CD4-positive, alpha-beta T cell treated with Interleukin-4 for 4 hours (primary cell): ENCODE results near the gene PNMA1.
"Not testable (repeated sequence)": the region's sequence is repeated elsewhere in the genome, so short reads cannot be mapped to it uniquely, and the experiment has no call there.

Experiments
- DNase-seq: peaks from one replicate; pipeline ENCODE4 v3.0.0-alpha.2; 2020

PNMA1 gene

DNA sequence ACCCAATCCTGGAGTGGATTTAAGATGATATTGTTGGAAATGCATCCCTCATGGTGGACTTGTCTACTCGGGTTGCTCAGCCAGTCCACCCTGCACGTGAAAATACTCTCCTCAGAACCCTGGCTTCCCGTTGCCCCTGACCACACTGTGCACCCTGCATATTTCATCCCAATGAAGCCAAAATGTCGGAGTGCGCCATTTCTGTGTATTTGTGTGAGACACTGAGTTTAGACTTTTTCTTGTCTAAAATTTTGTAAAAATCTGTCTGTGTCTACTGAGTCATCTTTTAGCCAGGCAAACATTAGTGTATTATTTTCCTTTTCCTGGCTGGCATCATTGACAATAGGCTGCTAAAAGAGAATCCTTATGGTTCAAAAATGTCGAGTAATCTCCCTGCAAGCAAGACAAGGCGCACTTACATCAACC lies 485 bp upstream of the PNMA1 start:
- no peak for DNase-seq

GRCh38 chr14:73713206-73713802 lies 880 bp downstream of the PNMA1 start:
- no peak for DNase-seq

DNA sequence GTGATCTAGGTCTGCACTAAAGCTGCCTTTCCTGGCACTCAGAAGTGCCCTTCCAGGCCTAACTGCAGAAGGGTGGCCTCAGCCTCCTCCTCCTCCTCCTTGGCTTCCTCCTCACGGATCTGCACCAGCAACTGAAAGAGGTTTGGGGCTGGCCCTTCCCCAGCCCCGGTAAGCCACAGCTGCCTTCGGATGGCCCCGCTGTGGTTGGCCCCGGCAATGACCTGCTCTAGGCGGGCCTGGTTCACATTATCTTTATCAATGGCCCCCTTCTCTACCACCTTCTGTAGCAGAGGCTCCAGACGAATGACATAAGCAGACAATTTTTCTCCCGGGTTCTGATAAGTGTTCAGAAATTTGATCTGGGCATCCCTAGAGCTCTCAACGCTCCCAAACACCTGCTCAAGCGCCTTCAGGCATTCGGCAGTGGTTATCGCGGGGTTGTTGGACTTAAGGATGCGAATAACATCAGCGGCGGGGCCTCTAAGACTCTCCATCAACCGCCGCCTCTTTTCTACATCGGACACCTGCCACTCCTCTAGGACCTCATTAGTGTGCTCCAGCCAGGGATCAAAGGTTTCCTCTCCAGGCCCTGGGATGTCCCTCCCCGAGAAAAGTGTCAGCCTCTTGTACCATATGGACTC lies 1.5 kb downstream of the PNMA1 start:
- peak; percentile 7 for DNase-seq

DNA sequence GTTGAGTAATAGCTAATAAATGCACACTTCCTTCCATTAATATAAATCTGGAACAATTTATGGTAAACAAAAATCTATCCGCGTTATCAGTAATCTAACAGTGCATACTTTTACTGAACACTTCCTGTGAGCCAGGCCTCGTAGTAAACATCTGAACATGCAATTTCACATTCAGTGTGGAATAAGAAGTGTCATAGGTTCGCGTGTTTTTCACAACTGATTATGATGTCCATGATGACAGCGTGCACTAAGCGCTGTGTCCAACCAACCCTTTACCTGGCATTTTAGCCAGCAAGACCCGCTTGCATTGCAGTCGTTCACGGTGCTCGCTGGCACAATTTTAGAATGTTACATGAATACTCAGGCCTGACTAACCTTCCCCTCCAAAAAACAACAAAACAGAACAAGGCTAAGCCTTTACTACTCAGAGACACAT lies 2.1 kb downstream of the PNMA1 start:
- peak; percentile 33 for DNase-seq

- DNase-seq, result no peak
Observed at GRCh38 chr14:73710737-73711136, 3.4 kb downstream of the PNMA1 start.

- no peak for DNase-seq
Observed at GRCh38 chr14:73709904-73710469, 4.2 kb downstream of the PNMA1 start.

- not testable (repeated sequence) for DNase-seq
Observed at GRCh38 chr14:73708076-73708475, 6.1 kb downstream of the PNMA1 start.

DNA sequence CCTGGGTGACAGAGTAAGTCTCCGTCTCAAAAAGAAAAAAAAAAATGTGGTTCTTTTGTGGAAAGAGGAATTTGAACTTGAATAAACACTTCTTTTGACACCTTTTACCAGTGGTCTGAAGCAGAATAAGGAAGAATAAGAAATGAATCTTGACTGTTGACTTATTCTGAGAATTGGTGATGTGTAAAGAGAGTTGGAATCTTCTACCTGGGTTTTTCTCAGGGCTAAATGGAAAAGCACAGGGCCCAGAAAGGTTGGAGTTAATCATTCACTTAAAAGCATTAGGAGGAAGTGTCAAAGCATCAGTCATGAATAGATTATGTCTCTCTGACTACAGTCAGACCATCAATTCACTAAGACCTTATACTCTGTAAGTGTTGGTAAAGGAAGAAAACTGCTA lies 13.9 kb downstream of the PNMA1 start:
- DNase-seq, result no peak

GRCh38 chr14:73696466-73697400 lies 17.5 kb downstream of the PNMA1 start:
- peak; percentile 28 for DNase-seq

GRCh38 chr14:73695997-73696396 lies 18.2 kb downstream of the PNMA1 start:
- DNase-seq, result no peak

GRCh38 chr14:73695082-73695481 lies 19.1 kb downstream of the PNMA1 start:
- no peak for DNase-seq

- no peak for DNase-seq
Observed at GRCh38 chr14:73694083-73694482, 20.1 kb downstream of the PNMA1 start.

- no peak for DNase-seq
Observed at GRCh38 chr14:73686901-73687300, 27.3 kb downstream of the PNMA1 start.

DNA sequence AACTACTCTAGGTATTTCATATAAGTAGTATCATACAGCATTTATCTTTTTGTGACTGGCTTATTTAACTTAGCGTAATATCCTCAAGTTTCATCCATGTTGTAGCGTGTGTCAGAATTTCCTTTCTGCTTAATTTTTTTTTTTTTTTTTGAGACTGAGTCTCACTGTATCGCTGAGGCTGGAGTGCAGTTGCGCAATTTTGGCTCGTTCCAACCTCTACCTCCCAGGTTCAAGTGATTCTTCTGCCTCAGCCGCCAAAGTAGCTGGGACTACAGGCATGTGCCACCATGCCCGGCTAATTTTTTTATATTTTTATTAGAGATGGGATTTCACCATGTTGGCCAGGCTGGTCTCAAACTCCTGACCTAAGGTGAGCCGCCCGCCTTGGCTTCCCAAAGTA lies 28.9 kb downstream of the PNMA1 start:
- DNase-seq, result no peak

GRCh38 chr14:73684627-73685026 lies 29.6 kb downstream of the PNMA1 start:
- no peak for DNase-seq

DNA sequence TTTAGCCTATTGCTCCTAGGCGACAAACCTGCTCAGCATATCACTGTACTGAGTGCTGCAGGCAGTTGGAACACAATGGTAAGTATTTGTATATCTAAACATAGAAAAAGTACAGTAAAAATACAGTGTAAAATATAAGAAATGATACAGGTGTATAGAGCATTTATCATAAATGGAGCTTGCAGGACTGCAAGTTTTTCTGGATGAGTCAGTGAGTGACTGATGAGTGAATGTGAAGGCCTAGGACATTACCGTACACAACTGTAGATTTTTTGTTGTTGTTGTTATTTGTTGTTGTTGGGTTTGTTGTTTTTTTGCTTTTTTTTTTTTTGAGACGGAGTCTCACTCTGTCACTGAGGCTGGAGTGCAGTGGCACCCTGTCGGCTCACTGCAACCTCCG lies 33.4 kb downstream of the PNMA1 start:
- DNase-seq, result no peak

DNA sequence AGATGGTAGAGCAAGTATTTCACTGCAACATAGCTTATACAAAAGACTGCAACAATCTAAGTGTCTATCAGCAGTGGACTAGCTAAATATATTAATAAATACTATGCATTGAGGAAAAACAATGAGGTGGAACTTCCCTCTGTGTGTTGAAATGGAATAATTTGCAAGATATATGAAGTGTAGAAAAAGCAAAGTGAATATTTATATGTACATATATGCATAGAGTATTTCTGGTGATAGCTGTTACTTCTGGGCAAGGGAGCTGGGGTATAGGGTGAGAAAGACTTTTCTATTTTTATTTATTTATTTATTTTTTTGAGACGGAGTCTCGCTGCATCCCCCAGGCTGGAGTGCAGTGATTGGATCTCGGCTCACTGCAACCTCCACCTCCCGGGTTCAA lies 35.5 kb downstream of the PNMA1 start:
- no peak for DNase-seq

GRCh38 chr14:73674986-73675385 lies 39.2 kb downstream of the PNMA1 start:
- no peak for DNase-seq

GRCh38 chr14:73667854-73668253 lies 46.3 kb downstream of the PNMA1 start:
- no peak for DNase-seq

DNA sequence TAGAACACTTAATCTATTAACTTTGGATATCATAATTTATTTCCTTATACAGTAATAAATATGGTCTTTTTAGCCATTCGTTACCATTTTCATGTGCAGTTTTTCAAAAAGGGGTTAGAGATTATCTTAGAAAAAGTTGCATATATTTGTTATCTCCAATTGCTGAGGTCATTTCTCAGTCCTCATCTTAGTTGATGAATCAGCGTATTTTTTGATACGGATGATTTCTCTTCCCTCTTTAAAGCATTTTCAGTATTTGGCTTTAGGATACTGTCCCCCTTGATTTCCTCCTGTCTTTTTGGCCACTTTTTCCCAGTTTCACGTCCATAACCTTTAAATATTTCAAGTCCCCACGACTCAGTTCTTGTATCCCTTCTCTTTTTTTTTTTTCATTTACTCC lies 47.6 kb downstream of the PNMA1 start:
- no peak for DNase-seq

DNA sequence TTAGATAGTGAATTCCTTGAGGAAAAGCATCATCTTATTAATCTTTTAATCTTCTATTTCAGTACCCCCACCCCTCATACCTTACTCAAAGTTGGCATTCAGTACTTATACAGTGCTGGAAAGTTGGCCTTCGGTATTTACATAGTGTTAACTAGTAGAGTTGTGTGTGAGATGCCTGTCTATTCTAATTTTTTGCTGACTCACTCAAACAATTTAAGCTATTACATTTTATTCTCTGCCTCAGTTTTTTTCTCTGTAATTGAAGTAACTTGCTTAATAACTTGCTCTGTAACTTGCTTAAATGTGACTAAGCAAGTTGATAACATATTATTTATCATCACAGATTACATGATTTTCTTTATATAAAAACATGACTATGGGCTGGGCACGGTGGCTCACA lies 49.1 kb downstream of the PNMA1 start:
- DNase-seq, result no peak

GRCh38 chr14:73663548-73664212 lies 50.5 kb downstream of the PNMA1 start:
- no peak for DNase-seq

DNA sequence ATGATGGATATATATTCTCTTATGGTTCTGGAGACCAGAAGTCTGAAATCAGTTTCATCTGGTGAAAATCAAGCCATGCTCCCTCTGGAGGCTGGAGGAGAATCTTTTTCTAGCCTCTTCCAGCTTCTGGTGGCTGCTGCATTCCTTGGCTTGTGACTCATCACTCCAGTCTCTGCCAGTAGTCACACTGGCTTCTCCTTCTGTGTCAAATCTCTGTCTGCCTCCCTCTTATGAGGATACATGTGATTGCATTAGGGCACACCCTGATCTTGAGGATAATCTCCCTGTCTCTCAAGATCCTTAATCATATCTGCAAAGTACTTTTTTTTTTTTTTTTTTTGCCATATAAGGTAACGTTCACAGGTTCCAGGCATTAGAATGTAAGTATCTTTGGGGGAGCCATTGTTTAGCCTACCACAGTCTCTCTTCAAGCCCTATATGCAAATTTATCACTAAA lies 51.7 kb downstream of the PNMA1 start:
- no peak for DNase-seq
